H1 (cell line): ENCODE results near the gene FBXO21.

Experiments used
- CTCF ChIP-seq, 3 experiments: IDR thresholded peaks; 1 replicate in 2 of 3; 2 replicates in 1 of 3; pipeline versions ENCODE4 v1.5.1 to v1.6.1; 2011; ENCODE audit warnings: low read length in 3 of 3, mild to moderate bottlenecking in 3 of 3, inconsistent platforms in 2 of 3, low read depth in 1 of 3, moderate library complexity in 1 of 3; ENCODE audit not compliant: insufficient read depth in 1 of 3; ENCODE audit errors: control extremely low read depth in 1 of 3
- EGR1 ChIP-seq: IDR thresholded peaks from 2 replicates; pipeline ENCODE4 v1.6.1; 2011; ENCODE audit warnings: low read depth, low read length, borderline replicate concordance
- EP300 ChIP-seq, 2 experiments: IDR thresholded peaks; 1 replicate in 1 of 2; 2 replicates in 1 of 2; pipeline ENCODE4 v1.6.1; 2011 to 2012; ENCODE audit warnings: low read depth in 2 of 2, low read length in 2 of 2, mild to moderate bottlenecking in 2 of 2, borderline replicate concordance in 1 of 2, inconsistent platforms in 1 of 2, moderate library complexity in 1 of 2
- MAX ChIP-seq: IDR thresholded peaks from 2 replicates; pipeline ENCODE4 v1.6.1; 2012; ENCODE audit warnings: inconsistent platforms
- NRF1 ChIP-seq: IDR thresholded peaks from 2 replicates; pipeline ENCODE4 v1.6.1; 2011; ENCODE audit warnings: mild to moderate bottlenecking, low read depth, low read length, improper control_type of control experiment
- POLR2A ChIP-seq, 2 experiments: IDR thresholded peaks; 1 replicate in 1 of 2; 2 replicates in 1 of 2; pipeline ENCODE4 v1.6.1; 2011; ENCODE audit warnings: low read depth in 2 of 2, low read length in 2 of 2, mild to moderate bottlenecking in 2 of 2; ENCODE audit errors: control extremely low read depth in 1 of 2
- POLR2AphosphoS5 ChIP-seq: IDR thresholded peaks from 2 replicates; pipeline ENCODE4 v1.6.1; 2011; ENCODE audit warnings: low read depth, low read length
- RAD21 ChIP-seq, 2 experiments: IDR thresholded peaks in 1 of 2; conservative IDR thresholded peaks in 1 of 2; 2 replicates each; pipeline ENCODE4 v1.6.1; 2011; ENCODE audit warnings: low read depth in 2 of 2, low read length in 2 of 2, improper control_type of control experiment in 1 of 2, inconsistent platforms in 1 of 2, mild to moderate bottlenecking in 1 of 2, moderate library complexity in 1 of 2
- RFX5 ChIP-seq: IDR thresholded peaks from 2 replicates; pipeline ENCODE4 v1.6.1; 2011; ENCODE audit warnings: low read depth, low read length, improper control_type of control experiment, borderline replicate concordance
- SUZ12 ChIP-seq: fragments of 200-600 bp; sonication (generic); IDR thresholded peaks from 2 replicates; pipeline ENCODE4 v1.6.1; 2012; ENCODE audit warnings: mild to moderate bottlenecking, inconsistent platforms, low read length, moderate library complexity, mixed read lengths
- TAF1 ChIP-seq: IDR thresholded peaks from 2 replicates; pipeline ENCODE4 v1.6.1; 2011; ENCODE audit warnings: mild to moderate bottlenecking, low read depth, low read length
- YY1 ChIP-seq: IDR thresholded peaks from 2 replicates; pipeline ENCODE4 v1.6.1; 2011; ENCODE audit warnings: low read depth, mild to moderate bottlenecking, low read length
- ZNF274 ChIP-seq: IDR thresholded peaks from 2 replicates; pipeline ENCODE4 v1.7.0; 2012; ENCODE audit warnings: low read length, borderline replicate concordance; ENCODE audit errors: extremely low read depth

GRCh38 chr12:117228239-117228638 is 38.0 kb upstream of the FBXO21 start:
- TF ChIP-seq TAF1 (no peak), CTCF (IDR thresholded peaks at IDR 0.05; ENCODE audit: control extremely low read depth in 1 of 3, insufficient read depth in 1 of 3, low read depth in 1 of 3, low read length in 3 of 3) (no peak), RAD21 (IDR thresholded peaks at IDR 0.05 in 1 of 2, conservative IDR thresholded peaks at IDR 0.05 in 1 of 2; ENCODE audit: low read depth in 2 of 2, low read length in 2 of 2) (no peak), POLR2A (IDR thresholded peaks at IDR 0.05; ENCODE audit: control extremely low read depth in 1 of 2, low read depth in 2 of 2, low read length in 2 of 2) (no peak), SUZ12 (no peak), POLR2AphosphoS5 (no peak), MAX (no peak), YY1 (no peak), ZNF274 (no peak), EGR1 (no peak), NRF1 (no peak), EP300 (IDR thresholded peaks at IDR 0.05; ENCODE audit: borderline replicate concordance in 1 of 2, low read depth in 2 of 2, low read length in 2 of 2) (no peak), RFX5 (no peak)
